Amygdala (tissue), 56 donors: ENCODE results near the gene SH3D21.

Experiments used
- DNase-seq, 56 donors: peaks; one replicate each; lab custom pipeline; 2025; lab: John Stamatoyannopoulos, UW

The SH3D21 gene

DNA sequence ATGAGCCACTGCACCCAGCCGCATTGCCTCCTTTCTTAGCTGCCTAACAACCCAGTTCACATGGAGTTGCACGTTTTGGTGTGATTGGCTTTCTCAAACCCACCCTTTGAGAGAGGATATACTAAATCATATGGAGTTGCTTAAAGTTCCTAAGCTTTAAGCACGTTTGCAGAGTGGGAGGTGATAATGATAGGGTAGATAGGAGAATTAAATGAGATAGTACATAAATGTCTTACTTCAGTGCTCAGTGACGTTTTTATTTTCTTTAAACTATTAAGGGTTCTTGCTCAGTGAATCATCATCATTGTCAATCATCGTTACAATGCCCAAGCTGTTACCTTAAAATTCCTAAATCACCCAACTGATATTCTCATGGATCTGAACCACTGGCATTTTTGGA, 2.9 kb upstream of the SH3D21 start:
- DNase-seq, result no peak

GRCh38 chr1:36303650-36304360, 2.4 kb upstream of the SH3D21 start:
- DNase-seq, result no peak

- DNase-seq, result no peak
These were observed 1.6 kb upstream of the SH3D21 start for GRCh38 chr1:36304521-36304920.

DNA sequence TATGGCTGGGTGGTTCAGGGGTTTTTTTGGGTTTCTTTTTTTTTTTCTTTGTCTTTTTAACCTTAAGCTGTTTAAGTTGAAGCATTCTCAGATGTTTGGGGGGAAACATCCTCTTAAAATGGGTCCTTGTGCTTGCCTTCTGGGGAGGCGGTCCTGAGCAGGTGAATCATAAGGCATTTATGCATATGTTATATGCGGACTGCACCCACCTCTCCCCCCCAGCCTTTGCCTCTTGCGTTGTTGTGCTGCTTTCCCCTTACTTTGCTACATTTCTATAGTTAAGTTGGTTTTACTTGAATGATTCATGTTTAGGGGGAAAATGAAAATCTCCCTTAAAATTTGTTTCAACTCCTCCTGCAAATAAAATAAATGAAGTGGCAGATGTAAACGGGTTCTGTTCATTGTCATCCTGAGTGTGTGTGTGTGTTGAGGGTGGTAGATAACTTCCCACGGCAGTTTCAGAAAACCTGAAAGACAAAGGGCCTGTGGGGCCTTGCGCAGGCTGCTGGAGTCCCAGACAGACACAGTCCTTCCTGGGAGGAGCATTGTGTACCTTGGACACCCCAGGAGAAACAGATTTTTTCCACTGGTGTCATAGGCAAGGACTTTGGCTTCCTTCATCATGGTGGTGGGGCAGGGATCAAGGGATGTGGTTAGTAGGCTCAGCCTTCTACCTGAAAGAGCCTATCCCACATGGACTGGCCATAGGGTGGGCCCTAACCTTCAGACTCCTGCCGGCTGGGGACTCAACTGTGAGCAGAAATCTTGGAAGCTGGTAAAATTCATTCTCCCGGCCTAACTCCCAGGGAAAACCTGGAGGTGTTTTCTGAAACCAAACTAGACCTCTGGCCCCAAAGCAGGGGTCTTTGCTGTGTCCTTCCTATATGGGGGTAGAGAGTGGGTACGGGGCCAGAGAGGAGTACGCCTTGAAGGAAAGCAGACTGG, 926 bp upstream of the SH3D21 start:
- DNase-seq, result no peak

GRCh38 chr1:36305915-36306209, 306 bp upstream of the SH3D21 start:
- DNase-seq, result no peak

- DNase-seq, result peak in 53 of 56 donors; percentile 19 to 90 (median 71)
These were observed 811 bp downstream of the SH3D21 start for GRCh38 chr1:36306902-36307456.

- DNase-seq, result no peak
These were observed 1.6 kb downstream of the SH3D21 start for GRCh38 chr1:36307601-36308330.

GRCh38 chr1:36309397-36309796, 3.2 kb downstream of the SH3D21 start:
- DNase-seq, result no peak

- no peak for DNase-seq
These were observed 14.2 kb downstream of the SH3D21 start for GRCh38 chr1:36320291-36320761.

DNA sequence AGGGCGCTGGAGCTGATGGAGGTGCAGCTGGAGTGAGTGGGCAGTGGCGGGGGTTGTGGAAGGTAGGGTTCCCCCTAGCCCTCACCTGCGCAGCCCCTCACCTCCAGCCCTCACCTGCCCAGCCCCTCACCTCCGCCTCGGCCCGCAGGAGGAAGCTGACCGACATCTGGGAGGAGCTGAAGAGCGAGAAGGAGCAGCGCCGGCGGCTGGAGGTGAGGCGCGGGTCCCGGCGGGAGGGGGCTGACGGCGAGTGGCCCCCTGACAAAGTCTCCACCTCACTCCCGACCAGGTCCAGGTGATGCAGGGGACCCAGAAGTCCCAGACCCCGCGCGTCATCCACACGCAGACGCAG, 14.6 kb downstream of the SH3D21 start:
- DNase-seq, result no peak

DNA sequence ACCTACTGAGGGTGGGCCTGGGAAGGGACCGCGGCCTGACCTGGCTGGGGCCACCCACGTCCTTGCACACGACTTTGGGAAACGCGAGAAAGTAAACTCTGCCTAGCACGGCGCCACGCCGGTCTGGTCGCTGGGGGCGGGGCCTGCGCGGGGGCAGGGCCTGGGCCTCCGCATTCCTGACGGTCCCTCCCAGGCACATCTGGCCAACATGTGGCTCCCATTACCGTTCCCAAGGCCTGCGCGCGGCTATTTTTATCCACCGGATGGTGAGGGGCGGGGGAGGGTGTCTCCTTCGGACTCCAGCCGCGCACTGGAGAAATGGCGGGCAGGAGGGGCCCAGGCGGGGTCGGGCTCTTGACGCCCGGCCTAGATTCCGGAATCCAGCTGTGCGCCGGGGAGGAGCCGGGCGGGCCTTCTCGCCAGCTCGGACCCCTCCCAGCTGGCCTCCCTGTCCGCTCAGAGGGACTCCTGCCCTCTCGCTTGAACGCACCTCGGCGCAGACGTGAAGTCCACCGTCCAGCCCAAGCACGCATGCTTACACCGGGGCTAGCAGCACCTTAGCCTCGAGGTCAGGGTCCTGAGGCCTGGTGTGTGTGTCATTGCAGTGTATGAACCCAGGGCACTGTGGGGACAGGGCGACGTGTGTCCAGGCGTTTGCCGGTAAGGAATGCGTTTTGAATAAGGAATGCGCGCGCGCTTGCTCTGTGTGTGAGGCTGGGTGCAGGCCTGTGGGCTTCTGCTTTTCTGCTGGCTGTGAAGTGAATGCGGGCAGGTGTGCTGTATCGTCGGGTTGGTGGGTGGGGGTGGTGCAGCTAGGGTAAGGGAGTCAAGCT, 15.2 kb downstream of the SH3D21 start:
- DNase-seq, result peak in 1 of 56 donors; percentile 28

- DNase-seq, result no peak
These were observed 16.0 kb downstream of the SH3D21 start for GRCh38 chr1:36322041-36322785.

DNA sequence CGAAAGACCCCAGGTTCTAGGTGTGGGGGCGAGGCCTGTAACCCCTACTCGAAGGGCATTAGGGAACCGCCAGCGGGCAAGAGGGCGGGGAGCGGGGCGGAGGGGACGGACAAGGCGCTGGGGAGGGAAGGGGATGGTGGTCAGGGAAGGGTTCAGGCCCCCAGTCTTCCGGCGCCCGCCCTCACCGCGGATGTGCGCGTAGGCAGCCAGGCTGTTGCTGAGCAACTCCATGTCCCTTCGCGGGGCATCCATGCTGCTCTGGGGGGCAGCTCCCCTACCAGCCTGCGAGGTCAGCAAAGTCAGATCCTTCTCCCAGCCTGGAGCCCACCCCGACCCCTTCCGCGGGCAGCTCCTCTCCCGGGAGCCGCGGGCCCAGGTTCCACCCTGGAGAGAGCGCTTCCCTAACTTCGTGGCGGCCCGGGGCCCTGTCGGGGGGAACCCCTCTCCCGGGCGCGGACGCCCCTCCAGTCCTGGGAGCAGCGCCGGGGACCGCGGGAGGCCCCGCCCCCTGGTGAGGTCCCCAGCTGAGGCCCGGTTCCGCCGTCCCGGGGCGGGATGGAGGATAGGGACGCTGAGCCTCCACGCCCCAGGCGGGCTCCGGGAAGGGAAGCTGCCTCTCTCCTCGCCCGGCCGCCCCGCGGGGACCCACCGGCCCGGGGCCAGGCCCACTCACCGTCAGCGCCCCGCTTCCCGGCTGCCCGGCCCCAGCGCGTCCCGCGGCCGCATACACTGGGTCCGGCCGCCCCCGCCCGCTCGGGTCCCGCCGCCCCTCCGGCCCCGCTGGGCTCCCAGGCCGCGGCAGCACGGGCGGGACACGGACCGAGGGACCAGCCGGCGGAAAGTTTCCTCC, 16.8 kb downstream of the SH3D21 start:
- DNase-seq, result peak in 5 of 56 donors; percentile 9 to 64 (median 39)

GRCh38 chr1:36323636-36324352, 17.6 kb downstream of the SH3D21 start, which contains the start of gene EVA1B:
TSS of gene EVA1B (minus strand) at chr1:36323645. CDS start at chr1:36323037, 608 bp downstream.
- DNase-seq, result peak in 21 of 56 donors; percentile 13 to 61 (median 28)

- no peak for DNase-seq
These were observed 18.2 kb downstream of the SH3D21 start for GRCh38 chr1:36324353-36324703.

DNA sequence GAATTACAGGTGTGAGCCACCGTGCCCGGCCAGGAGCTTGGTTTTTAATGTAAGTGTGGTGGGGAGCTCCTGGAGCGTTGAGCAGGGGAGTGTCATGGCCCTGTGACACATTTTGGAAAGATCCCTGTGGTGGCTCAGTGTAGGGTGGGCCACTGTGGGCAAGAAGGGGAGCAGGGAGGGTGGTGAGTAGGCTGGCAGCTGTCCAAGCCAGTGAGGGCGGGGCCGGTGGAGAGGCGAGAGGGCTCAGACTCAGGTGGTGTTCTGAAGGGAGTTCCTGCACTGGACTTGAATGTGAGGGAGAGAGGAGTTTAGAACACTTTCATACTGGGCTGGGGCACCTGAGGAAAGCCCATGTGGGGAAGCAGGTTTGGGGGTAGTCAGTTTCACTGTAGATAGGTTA, 20.3 kb downstream of the SH3D21 start:
- DNase-seq, result no peak

DNA sequence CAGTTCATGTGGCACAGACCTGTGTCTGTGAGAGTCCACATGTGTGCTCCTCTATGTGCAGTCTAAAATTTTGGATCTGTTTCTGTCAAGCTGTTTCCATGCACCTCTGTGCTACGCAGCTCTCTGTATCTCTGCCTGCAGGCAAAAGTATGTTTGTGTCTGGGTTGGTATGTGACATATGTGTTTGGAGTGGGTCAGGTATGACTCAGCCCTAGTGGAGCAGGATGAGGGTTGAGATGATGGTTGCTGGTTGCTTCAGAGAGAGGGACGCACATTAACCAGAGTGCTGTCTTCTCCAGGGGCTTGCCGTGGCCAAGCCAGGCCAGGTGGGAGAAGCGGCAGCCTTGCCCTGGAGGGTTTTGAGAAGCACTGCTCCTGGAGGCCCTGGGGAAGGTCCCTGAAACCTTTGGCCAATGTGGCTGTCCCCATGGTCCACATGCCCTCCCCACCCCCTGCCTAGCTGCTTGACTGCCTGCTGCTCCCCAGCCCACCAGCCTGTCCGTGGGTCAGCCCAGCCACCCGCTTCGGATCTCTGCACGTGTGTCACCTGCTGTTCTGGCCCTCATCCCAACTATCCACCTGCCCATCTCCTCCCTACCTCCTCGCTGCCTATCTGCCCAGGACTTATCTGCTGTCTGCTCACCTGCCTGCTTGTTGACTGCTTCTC, 21.4 kb downstream of the SH3D21 start:
- no peak for DNase-seq
